K562 (cell line): ENCODE data around the gene BRICD5. TPM values are rescaled to one million over a fixed set of nuclear protein-coding genes. Genes with fewer than 3 reads are reported as not detected.
A peak's percentile ranks its signal among the peaks of the same experiment; 100 is the strongest.

Experiments
- ATAC-seq: fragments of 200-7000 bp; cut with Tn5 transposase; 3 replicates; pipeline ENCODE4 v1.9.1; 2020; ENCODE audit warnings: moderate library complexity
- BruUV-seq: library from RNA; stranded (reverse); fragments of 400-500 nt; replicated peaks from 2 replicates; lab custom pipeline; 2021; lab: Mats Ljungman, UMichigan
- CTCF ChIA-PET: fragments of 300-600 bp; formaldehyde crosslinking; extraction: SDS; loops from one replicate; lab custom pipeline; 2021; ENCODE audit warnings: low intra/inter-chr PET ratio; lab: Yijun Ruan, JAX
- POLR2A ChIA-PET: fragments of 300-600, 350-650 bp; sonication (Branson Sonifier 250); formaldehyde crosslinking; extraction: SDS; loops from one replicate; lab custom pipeline; 2021; ENCODE audit warnings: antibody characterized with exemption, inconsistent platforms; lab: Yijun Ruan, JAX
- DNase-seq, 4 experiments: peaks; one replicate each; pipeline versions ENCODE4 v3.0.0 to v3.0.0-alpha.2; 2011 to 2018; ENCODE audit warnings: low spot score in 3 of 4, mixed read lengths in 3 of 4; ENCODE audit errors: extremely low read depth in 1 of 4
- FAIRE-seq: peaks from 2 replicates; lab custom pipeline; 2011; peaks lifted over from hg19 to GRCh38; lab: Jason Lieb, UNC
- H2AFZ ChIP-seq: 2 replicates; pipeline ENCODE4 v1.6.0; 2011; ENCODE audit warnings: low read depth, low read length, control low read depth, inconsistent platforms
- H3K27ac ChIP-seq: fragments of 200-600 bp; 3 replicates; pipeline ENCODE4 v1.8.0; 2011; ENCODE audit warnings: low read depth, mild to moderate bottlenecking, control low read depth, inconsistent platforms, low read length, moderate library complexity, mixed read lengths; ENCODE audit errors: extremely low read depth
- H3K27me3 ChIP-seq, 2 experiments: fragments of 300-600 bp in 1 of 2; 2 replicates in 1 of 2; 3 replicates in 1 of 2; pipeline versions ENCODE4 v1.6.0 to v1.8.0; 2011; ENCODE audit warnings: inconsistent platforms in 2 of 2, low read length in 2 of 2, mild to moderate bottlenecking in 1 of 2, mixed read lengths in 1 of 2, moderate library complexity in 1 of 2; ENCODE audit not compliant: control insufficient read depth in 2 of 2, insufficient read depth in 2 of 2
- H3K36me3 ChIP-seq: fragments of 300-600 bp; 3 replicates; pipeline ENCODE4 v1.8.0; 2011; ENCODE audit warnings: mild to moderate bottlenecking, low read length, inconsistent platforms; ENCODE audit not compliant: control insufficient read depth, insufficient read depth
- H3K4me1 ChIP-seq, 2 experiments: fragments of 200-600 bp in 1 of 2; replicated peaks in 1 of 2; 2 replicates in 1 of 2; 3 replicates in 1 of 2; pipeline versions ENCODE4 v1.5.1 to v1.8.0; 2011; ENCODE audit warnings: inconsistent platforms in 2 of 2, low read length in 2 of 2, mild to moderate bottlenecking in 1 of 2, mixed read lengths in 1 of 2, moderate library complexity in 1 of 2; ENCODE audit not compliant: control insufficient read depth in 2 of 2, insufficient read depth in 2 of 2
- H3K4me2 ChIP-seq: 2 replicates; pipeline ENCODE4 v1.6.1; 2011; ENCODE audit warnings: low read length, control low read depth, inconsistent platforms, mixed read lengths; ENCODE audit not compliant: insufficient read depth
- H3K4me3 ChIP-seq: fragments of 200-600 bp; sonication (generic), shearing (Covaris generic); 2 replicates; pipeline ENCODE4 v1.5.1; 2016; ENCODE audit warnings: control low read depth, inconsistent platforms
- H3K79me2 ChIP-seq: fragments of 200-600 bp; 3 replicates; pipeline ENCODE4 v1.8.0; 2011; ENCODE audit warnings: low read length, inconsistent platforms; ENCODE audit not compliant: control insufficient read depth, insufficient read depth
- H3K9ac ChIP-seq, 2 experiments: 2 replicates each; pipeline versions ENCODE4 v1.6.0 to v1.6.1; 2011; ENCODE audit warnings: low read depth in 2 of 2, low read length in 2 of 2, control low read depth in 1 of 2, inconsistent platforms in 1 of 2, mild to moderate bottlenecking in 1 of 2, mixed read lengths in 1 of 2; ENCODE audit not compliant: insufficient read depth in 1 of 2
- H3K9me1 ChIP-seq: one replicate; pipeline ENCODE4 v1.6.0; 2011; ENCODE audit warnings: inconsistent platforms, mild to moderate bottlenecking, low read length, moderate library complexity; ENCODE audit not compliant: control insufficient read depth, insufficient read depth
- H3K9me3 ChIP-seq: replicated peaks from 2 replicates; pipeline ENCODE4 v1.5.1; 2011; ENCODE audit warnings: low read depth, low read length, inconsistent platforms; ENCODE audit not compliant: control insufficient read depth, insufficient read depth
- H4K20me1 ChIP-seq: replicated peaks from 2 replicates; pipeline ENCODE4 v1.6.1; 2011; ENCODE audit warnings: low read length, inconsistent platforms, mixed read lengths; ENCODE audit not compliant: control insufficient read depth, insufficient read depth
- ARID3B ChIP-seq: fragments of 250-450 bp; sonication (Bioruptor Pico); IDR thresholded peaks from 2 replicates; pipeline ENCODE4 v1.4.0; 2020; ENCODE audit warnings: borderline replicate concordance
- CSDE1 ChIP-seq, 2 experiments: fragments of 450-650 bp; IDR thresholded peaks; 2 replicates each; pipeline ENCODE4 v1.6.1; 2016; ENCODE audit warnings: mild to moderate bottlenecking in 1 of 2
- IFI16 ChIP-seq: fragments of 250-450 bp; sonication (Bioruptor Pico); IDR thresholded peaks from 2 replicates; pipeline ENCODE4 v2.1.2; 2022; ENCODE audit warnings: mild to moderate bottlenecking, inconsistent platforms
- MCM3 ChIP-seq: fragments of 450-650 bp; IDR thresholded peaks from 2 replicates; pipeline ENCODE4 v1.6.1; 2016
- NCOA2 ChIP-seq, 2 experiments: fragments of 450-650 bp; IDR thresholded peaks; 2 replicates each; pipeline ENCODE4 v1.6.1; 2018; ENCODE audit warnings: mild to moderate bottlenecking in 2 of 2, moderate library complexity in 1 of 2; ENCODE audit not compliant: partially characterized antibody in 2 of 2
- NR2C1 ChIP-seq, 2 experiments: fragments of 450-650 bp; IDR thresholded peaks; 2 replicates each; pipeline ENCODE4 v1.6.1; 2017; ENCODE audit warnings: mild to moderate bottlenecking in 2 of 2, antibody characterized with exemption in 1 of 2, inconsistent platforms in 1 of 2, missing compliant biosample characterization in 1 of 2, missing genetic modification characterization in 1 of 2
- PCBP1 ChIP-seq: fragments of 200-400 bp; formaldehyde crosslinking; IDR thresholded peaks from 2 replicates; pipeline ENCODE4 v1.6.1; 2018; ENCODE audit warnings: mild to moderate bottlenecking, low read depth, low read length; ENCODE audit not compliant: poor library complexity, severe bottlenecking
- PRPF4 ChIP-seq: fragments of 200-400 bp; formaldehyde crosslinking; IDR thresholded peaks from one replicate; pipeline ENCODE4 v1.6.1; 2017; ENCODE audit warnings: low read length, low read depth, mild to moderate bottlenecking; ENCODE audit not compliant: insufficient read depth, poor library complexity, severe bottlenecking
- SFPQ ChIP-seq: fragments of 200-400 bp; formaldehyde crosslinking; IDR thresholded peaks from 2 replicates; pipeline ENCODE4 v1.6.1; 2017; ENCODE audit warnings: mild to moderate bottlenecking, low read depth, low read length, moderate library complexity
- SIRT6 ChIP-seq: IDR thresholded peaks from one replicate; pipeline ENCODE4 v1.6.1; 2012; ENCODE audit warnings: low read depth, mild to moderate bottlenecking, control low read depth, inconsistent platforms, low read length, moderate library complexity
- ZBTB33 ChIP-seq: sonication (generic); formaldehyde crosslinking; IDR thresholded peaks from 2 replicates; pipeline ENCODE4 v1.8.1; 2023; ENCODE audit warnings: mild to moderate bottlenecking, missing genetic modification reagents
- ZBTB7A ChIP-seq: IDR thresholded peaks from 2 replicates; pipeline ENCODE4 v1.6.1; 2011; ENCODE audit warnings: low read depth, mild to moderate bottlenecking, low read length, moderate library complexity, borderline replicate concordance; ENCODE audit not compliant: control insufficient read depth
- ZFPM2 ChIP-seq: fragments of 250-450 bp; sonication (Bioruptor Pico); IDR thresholded peaks from 2 replicates; pipeline ENCODE4 v1.5.1; 2022; ENCODE audit warnings: mild to moderate bottlenecking
- ZNF124 ChIP-seq: sonication (generic); formaldehyde crosslinking; IDR thresholded peaks from 2 replicates; pipeline ENCODE4 v1.8.1; 2022; ENCODE audit warnings: missing genetic modification reagents
- ZNF384 ChIP-seq: IDR thresholded peaks from 2 replicates; pipeline ENCODE4 v1.6.1; 2012; ENCODE audit warnings: low read depth, low read length, improper control_type of control experiment
- ZNF57 ChIP-seq: fragments of 450-650 bp; formaldehyde crosslinking; IDR thresholded peaks from 2 replicates; pipeline ENCODE4 v1.4.0; 2020; ENCODE audit warnings: mild to moderate bottlenecking, moderate library complexity
- WGBS: fragments of 100-300 bp; shearing (Covaris generic); methylation state at CpG from one replicate; pipeline ENCODE4 v1.1.6; 2016; ENCODE audit warnings: low coverage, mixed read lengths; ENCODE audit not compliant: insufficient coverage; ENCODE audit errors: missing lambda C conversion rate; 5-methylcytosine and 5-hydroxymethylcytosine counted together
- in situ Hi-C: fragments of 300-500 bp; cut with MboI; formaldehyde crosslinking; loops from 4 replicates; pipeline ENCODE4 v1.15.0; 2018; ENCODE audit warnings: inconsistent platforms, mixed read lengths
- intact Hi-C: fragments of 100-400 bp; cut with micrococcal nuclease; formaldehyde crosslinking; loops from 2 replicates; pipeline ENCODE4 v1.14.2; 2022
- polyA plus RNA-seq, 8 experiments: library from polyadenylated mRNA; depleted of rRNA in 4 of 8; stranded (reverse) in 5 of 8; unstranded in 3 of 8; fragments of >200 nt; fragmentation: Nextera tagmentation in 2 of 8; fragmentation: Illumina TruSeq in 1 of 8; extraction: Ambion mirVana in 2 of 8; extraction: Trizol in 1 of 8; gene quantifications; 2 replicates each; pipeline versions ENCODE4 v1.2.1 to v1.2.3, GENCODE V29; 2011 to 2014; ENCODE audit warnings: inconsistent platforms in 1 of 8, missing spikeins in 1 of 8
- total RNA-seq, 7 experiments: library from RNA; depleted of rRNA in 6 of 7; stranded (reverse); fragments of >200 nt in 6 of 7; fragmentation: Illumina TruSeq in 2 of 7; extraction: Trizol in 2 of 7; gene quantifications; 2 replicates each; pipeline versions ENCODE4 v1.2.1 to v1.2.3, GENCODE V29; 2011 to 2021; ENCODE audit warnings: low replicate concordance in 1 of 7

The BRICD5 gene
- total and polyA plus RNA-seq, 9 of the 15 experiments (the other 6 are each of a cell fraction or from before 2014, with no cell fraction given), result 0.24 to 15.1 (median 2.4) TPM; not detected in 1

- FAIRE-seq, result no peak
- peak in 1 of 4 experiments; percentile 42 for DNase-seq
- Histone ChIP-seq H3K27ac (no peak overlapping the region), H3K36me3 (no peaks in the 10 kb centered on the region), H3K4me3 (no peak overlapping the region), H3K9me3 (no peaks in the 10 kb centered on the region), H3K9me1 (no peaks in the 10 kb centered on the region), H3K79me2 (no peaks in the 10 kb centered on the region), H2AFZ (no peak overlapping the region), H3K27me3 (no peaks in the 10 kb centered on the region), H3K4me1 (peaks cover 0 to 67% of the 10 kb centered on the region in 2 experiments; a peak in 2 of 5 replicates), H3K9ac (peak overlapping the region in 1 of 2 experiments; percentile 26; a peak in 1 of 4 replicates), H4K20me1 (0 out of 2 replicates have a peak, but pooled peaks cover 3% of the 10 kb centered on the region), H3K4me2 (no peak overlapping the region)
- 68% methylated on average over 18 of the region's 25 CpGs for WGBS
- intact Hi-C loops (no loop called here), in situ Hi-C loops (no loop called here)
- ChIA-PET POLR2A (interaction anchor here (0.7 to 3.4 kb wide), 4 partner anchors 11 to 38 kb away, joined by 3 to 11 read pairs (median 4); partner anchors contain the start of gene TRAF7), CTCF (no interaction called here)
- BruUV-seq, result no TSS peak
- ATAC-seq, result no peak
- no peak for TF ChIP-seq CSDE1 (IDR thresholded peaks at IDR 0.05)
- TF ChIP-seq ZNF124 (CRISPR knock-in tag), result no peak
- no peak for TF ChIP-seq PCBP1
- TF ChIP-seq SFPQ, result no peak
- no peak for TF ChIP-seq SIRT6
- no peak for TF ChIP-seq NCOA2 (IDR thresholded peaks at IDR 0.05; ENCODE audit: partially characterized antibody in 2 of 2)
- TF ChIP-seq PRPF4, result peak; percentile 80
- TF ChIP-seq ZNF57, result no peak
- no peak for TF ChIP-seq ZFPM2 (CRISPR knock-in tag)
- TF ChIP-seq NR2C1 (IDR thresholded peaks at IDR 0.05), result peak; percentile 94
- TF ChIP-seq NR2C1 (tag; IDR thresholded peaks at IDR 0.05), result peak; percentile 95
- TF ChIP-seq ZNF384, result no peak
- TF ChIP-seq ARID3B (CRISPR knock-in tag), result no peak
- peak; percentile 72; the same call in 1 of the 2 replicates for TF ChIP-seq ZBTB7A
- TF ChIP-seq IFI16 (CRISPR knock-in tag), result no peak
- TF ChIP-seq MCM3, result no peak
- peak; percentile 87 for TF ChIP-seq ZBTB33
Observed at GRCh38 chr16:2189252-2189893, 21.3 kb downstream of the BRICD5 start.
